GM19238 (cell line): ENCODE data around the gene BCAR1.
"Not testable (repeated sequence)": the region's sequence is repeated elsewhere in the genome, so short reads cannot be mapped to it uniquely, and the experiment has no call there.

Source experiments
- DNase-seq: peaks from one replicate; pipeline ENCODE4 v3.0.0; 2011; ENCODE audit warnings: low spot score; ENCODE audit not compliant: insufficient read length

The BCAR1 gene, protein sequence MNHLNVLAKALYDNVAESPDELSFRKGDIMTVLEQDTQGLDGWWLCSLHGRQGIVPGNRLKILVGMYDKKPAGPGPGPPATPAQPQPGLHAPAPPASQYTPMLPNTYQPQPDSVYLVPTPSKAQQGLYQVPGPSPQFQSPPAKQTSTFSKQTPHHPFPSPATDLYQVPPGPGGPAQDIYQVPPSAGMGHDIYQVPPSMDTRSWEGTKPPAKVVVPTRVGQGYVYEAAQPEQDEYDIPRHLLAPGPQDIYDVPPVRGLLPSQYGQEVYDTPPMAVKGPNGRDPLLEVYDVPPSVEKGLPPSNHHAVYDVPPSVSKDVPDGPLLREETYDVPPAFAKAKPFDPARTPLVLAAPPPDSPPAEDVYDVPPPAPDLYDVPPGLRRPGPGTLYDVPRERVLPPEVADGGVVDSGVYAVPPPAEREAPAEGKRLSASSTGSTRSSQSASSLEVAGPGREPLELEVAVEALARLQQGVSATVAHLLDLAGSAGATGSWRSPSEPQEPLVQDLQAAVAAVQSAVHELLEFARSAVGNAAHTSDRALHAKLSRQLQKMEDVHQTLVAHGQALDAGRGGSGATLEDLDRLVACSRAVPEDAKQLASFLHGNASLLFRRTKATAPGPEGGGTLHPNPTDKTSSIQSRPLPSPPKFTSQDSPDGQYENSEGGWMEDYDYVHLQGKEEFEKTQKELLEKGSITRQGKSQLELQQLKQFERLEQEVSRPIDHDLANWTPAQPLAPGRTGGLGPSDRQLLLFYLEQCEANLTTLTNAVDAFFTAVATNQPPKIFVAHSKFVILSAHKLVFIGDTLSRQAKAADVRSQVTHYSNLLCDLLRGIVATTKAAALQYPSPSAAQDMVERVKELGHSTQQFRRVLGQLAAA

DNA sequence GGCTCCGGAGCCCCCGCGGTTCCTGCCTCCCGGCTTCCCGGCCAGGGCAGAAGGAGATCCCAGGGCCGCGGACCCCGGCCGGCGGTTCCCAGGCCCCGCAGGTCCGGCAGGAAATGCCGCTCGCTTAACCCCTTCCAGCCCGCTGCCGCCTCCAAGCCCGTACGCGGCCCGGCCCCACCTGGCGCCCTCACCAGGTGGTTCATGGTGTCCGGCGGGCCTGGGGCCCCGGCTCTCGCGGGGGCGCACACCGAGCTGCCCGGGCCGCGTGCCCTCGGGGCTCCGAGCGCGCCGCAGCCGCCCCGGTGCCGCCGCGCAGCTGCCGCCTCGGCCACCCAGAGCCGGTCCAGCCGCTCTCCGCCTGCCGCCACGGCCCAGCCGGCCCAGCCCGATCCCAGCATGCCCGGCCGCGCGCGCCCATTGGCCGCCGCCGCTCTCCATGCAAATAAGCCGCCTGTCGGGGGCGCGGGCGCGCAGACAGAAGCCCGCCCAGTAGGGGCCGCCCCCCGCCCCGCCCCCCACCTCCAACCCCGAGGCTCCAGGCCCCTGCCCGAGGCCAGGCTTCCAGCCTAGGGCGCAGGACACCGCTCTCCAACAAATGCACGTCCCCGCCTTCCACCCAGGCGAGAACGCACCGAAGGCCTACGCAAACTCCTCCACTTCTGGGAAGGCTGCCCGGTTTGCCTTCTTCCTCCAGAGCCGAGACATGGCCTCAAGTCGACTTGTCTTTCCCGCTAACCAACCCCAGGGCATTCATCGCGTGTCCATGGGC lies at the start of gene BCAR1:
Gene BCAR1, minus strand, starts transcription at position 345 of the 769 bp plus-strand sequence. Its CDS starts 142 bp downstream, at position 203.
- peak; percentile 92 for DNase-seq

DNA sequence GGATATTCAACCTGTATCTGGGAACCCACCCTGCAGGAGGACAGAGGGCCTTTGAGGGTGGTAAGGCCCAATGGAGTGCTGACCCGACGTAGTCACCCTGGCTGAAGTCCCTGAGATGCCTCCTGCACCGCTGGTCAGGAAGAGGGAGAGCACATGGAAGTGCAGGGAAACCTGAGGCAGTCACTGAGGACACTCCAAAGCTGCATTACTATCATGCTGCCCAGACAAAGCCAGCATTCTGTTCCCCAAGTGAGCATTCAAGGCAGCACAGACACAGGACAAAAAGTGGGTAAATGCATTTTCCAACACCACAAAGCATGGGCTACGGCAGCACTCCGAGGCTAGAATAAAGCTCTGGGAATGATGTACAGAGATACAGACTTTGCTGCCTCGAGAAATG lies 46.8 kb upstream of the BCAR1 start:
- no peak for DNase-seq

DNA sequence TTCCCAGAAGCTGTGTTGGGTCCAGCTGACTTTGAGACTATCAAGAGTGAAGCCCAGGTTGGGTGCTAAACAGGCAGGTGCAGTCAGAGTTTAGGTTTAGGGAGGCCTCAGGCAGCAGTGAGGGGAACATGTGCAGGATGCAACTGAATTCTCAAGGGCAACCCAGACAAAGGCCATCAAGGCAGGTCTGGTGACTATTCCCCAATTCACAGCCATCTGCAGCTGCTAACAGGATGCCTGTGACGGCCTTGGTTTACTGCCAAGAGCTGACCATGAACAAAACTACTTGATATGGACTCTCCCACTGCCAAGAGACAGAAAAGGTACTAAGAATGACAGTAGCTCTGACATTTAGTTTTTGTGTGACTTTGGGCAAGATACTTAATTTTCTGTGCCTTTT lies 45.2 kb upstream of the BCAR1 start:
- no peak for DNase-seq

DNA sequence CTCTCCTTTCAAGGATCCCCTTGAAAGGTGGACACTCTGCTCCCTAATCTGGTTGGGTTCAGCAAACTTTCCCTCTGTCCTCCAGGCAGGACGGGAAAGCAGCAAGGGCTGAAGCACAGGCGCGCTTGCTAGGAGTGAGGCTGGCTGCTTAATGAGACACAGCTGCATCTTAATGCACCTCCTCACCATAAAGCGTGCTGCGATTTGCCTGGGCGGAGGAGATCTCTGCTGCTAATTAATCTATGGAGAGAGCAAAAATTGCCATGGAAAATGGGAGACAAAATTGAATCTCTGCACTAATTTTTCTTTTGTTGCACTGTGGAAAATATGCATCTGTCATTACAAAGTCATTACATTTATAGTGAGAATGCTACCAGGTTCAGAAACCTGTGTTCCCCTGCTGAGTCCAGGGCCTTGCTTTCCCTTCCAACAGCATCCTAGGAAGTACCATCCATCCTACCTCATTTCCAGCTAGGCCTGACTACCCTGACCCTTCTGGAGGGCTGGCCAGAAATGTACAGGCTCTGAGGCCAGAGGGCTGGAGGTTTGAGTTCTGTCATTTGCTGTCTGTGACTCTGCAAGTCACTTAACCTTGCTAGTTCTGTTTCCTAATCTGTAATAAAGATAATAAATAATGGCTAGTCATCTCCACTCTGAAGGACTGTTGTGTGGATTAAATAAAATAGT lies 43.5 kb upstream of the BCAR1 start:
- DNase-seq: no peak

DNA sequence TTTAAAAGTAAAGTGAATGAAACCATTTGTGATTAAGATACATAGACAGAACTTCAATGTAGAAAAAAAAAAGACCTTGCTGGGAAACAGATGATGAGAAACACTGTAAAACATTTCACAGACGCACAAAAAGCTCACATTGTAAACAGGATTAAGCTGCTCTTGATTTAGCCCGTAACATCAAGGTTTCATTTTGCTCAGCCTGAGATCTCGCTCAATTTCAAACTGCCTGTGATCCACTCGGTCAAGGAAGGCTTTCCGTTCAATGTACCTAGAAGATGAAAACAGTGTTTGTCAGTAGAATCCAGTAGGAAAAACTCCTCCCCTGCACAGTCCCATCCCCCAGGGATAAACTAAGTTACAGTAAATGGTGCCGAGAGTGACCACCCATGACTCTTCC lies 42.3 kb upstream of the BCAR1 start:
- no peak for DNase-seq

DNA sequence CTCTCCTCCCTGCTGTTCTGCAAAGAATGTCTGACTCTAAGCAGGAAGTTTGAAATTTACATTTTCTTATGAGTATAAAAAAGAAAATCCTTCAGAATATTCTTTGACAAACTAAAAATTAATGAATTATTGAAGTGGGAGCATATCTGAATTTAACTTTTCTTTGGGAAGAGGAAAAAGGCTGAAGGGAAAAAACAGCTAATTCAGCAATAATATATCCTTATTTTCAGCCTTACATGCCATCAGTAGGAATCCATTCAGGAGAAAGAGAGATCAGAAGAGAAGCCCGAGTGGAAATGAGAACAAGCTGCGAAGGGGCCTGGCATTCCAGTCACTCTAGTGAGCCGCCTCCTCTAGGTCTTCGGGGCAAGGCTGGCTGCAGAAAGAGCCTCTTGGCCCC lies 41.7 kb upstream of the BCAR1 start:
- no peak for DNase-seq

DNA sequence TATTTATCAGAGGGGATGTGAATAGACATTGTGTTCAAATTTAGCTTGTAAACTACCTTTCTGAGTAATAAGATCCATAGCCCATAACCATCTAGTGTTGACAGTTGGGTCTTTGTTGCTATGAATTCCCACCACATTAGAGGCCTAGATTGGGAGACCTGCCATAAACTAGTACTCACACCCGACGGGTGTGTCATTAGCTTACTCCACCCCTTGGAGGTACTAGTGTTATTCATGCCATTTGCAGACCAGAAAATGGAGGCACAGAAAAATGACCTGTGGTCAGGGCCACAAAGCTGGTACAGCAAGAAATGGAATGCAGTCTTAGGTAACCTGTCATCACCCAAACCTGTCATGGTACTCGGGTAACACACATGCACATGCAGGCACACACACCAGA lies 41.3 kb upstream of the BCAR1 start:
- no peak for DNase-seq

DNA sequence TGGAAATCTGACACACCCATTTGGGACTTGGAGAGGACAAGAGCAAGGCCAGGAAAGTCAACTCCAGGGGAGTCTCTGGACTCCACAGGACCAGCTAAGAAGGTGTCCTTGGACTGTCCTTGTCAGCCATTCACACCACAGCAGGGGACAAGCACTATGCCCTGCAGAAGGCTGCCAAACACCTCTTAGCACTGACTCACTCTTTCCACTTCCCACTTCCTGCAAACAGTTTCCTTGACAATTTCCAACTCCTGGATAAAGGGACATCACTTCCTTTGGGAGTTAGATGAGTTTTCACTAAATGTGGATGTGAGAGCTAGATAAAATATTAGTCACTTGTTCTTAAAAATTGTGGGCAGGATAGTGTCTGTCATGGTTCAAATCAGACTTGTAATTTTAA lies 37.8 kb upstream of the BCAR1 start:
- no peak for DNase-seq

DNA sequence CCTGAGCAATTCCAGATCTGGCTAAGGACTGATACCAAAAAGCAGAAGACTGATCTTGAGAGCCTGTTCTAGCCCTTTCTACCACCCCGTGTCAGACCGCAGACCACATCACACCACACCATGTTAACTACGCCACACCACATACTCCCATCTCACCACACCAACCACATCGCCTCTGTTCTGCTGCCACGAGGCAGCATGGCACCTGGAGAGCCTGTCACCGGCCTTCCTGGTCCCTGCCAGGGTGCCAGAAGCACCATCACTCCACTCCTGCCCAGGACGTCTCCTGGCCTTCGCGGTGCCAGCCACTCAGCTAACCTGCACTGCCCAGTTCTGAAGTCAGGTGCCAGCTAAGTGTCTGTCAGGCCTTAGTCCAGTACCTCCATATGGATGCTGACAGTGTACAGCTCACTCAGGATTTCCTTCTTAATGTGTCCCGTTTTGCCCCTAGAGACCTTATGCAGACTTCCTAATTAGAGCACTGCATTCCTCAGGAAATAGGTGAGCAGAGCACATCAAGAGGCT lies 37.2 kb upstream of the BCAR1 start:
- DNase-seq: no peak

DNA sequence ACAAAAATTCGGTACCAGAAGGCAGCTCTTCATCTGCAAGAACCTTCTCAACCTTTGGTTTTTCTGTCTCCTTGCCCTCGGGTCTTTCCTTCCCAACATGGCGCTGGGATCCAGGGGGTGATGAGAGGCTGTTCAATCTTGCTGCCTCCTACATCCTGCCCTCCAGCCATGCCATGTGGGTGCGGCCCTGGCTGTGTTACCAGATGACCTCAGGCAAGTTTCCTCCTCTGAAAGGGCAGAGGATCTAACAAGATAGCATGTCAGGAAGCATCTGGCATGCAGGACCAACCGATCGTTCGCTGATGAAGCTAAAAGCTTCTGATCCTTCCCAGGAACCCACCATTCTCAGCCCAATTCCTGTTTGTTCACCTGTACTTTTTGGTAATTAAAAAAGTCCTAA lies 36.8 kb upstream of the BCAR1 start:
- DNase-seq: no peak

DNA sequence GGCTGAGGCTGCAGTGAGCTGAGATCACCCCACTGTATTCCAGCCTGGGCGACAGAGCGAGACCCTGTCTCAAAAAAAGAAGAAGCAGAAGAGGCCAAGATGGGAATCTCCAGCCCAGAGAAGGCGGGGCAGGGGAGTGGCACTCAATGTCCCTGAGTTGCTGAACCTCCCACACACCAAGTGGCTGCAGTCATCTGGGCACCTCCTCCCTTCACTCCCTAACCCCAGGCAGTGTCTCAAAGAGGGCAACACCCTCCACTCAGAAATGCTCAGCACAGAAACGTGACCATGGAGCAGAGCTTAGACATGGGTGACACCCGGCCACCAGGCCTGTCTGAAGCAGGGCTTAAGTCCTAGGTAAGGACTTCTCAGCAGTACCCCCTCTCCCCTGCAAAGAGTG lies 36.3 kb upstream of the BCAR1 start:
- DNase-seq: no peak

DNA sequence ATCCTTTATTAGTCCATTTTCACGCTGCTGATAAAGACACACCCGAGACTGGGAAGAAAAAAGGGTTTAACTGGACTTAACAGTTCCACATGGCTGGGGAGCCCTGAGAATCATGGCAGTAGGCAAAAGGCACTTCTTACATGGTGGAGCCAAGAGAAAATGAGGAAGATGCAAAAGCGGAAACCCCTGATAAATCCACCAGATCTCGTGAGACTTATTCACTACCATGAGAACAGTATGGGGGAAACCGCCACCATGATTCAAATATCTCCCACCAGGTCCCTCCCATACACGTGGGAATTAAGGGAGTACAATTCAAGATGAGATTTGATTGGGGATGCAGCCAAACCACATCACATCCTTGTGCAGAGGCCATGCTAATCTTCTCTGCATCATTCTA lies 35.0 kb upstream of the BCAR1 start:
- no peak for DNase-seq

DNA sequence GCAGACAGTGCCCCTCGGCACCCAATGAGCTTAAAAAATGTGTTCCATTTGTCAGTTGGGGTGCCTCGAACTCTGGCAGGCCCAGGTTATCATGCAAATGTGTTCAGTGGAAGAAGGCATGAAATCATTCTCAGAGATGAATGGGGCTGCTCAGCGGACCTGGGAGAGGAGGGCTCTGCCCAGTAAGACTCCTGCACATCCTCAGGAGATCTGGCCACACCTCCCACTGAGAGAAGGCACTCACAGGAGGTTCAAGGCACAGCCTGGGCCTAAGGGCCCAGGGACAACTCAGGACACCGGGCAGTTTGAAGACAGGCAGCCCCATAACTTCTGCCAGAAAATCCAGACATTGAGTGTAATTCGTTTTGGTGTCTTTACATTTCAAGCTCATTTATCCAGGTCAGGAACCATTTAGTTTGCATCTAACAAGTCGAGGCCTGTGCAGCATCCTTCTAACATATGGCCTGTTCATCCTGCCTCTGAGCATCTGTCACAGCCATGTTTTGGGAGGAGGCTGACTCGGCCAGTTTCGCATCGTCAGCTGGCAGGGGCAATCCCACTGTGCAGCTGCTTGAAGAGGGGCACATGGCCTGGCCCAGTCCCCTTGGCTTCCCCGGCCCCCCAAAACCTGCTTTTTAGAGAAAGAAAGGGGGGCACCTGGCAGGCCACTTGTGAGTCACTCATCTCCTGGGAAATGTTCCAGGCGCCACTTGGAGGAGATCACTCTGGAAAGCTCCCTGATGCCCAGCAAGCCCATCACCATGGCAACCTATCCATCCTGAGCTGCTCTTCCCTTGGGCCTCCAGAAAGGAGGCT lies 31.2 kb upstream of the BCAR1 start:
- DNase-seq: no peak

DNA sequence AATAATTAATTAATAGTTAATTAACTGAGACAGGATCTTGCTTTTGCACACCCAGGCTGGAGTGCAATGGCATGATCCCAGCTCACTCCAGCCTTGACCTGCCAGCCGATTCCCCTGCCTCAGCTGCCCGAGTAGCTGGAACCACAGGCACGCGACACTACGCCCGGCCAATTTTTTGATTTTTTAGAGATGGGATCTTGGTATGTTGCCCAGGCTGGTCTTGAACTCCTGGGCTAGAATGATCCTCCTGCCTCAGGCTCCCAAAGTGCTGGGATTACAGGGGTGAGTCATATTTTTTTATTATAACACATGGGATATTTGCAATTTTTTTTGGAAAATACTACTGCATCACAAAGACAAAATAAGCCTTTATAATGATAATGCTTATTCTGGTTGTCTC lies 30.4 kb upstream of the BCAR1 start:
- no peak for DNase-seq

DNA sequence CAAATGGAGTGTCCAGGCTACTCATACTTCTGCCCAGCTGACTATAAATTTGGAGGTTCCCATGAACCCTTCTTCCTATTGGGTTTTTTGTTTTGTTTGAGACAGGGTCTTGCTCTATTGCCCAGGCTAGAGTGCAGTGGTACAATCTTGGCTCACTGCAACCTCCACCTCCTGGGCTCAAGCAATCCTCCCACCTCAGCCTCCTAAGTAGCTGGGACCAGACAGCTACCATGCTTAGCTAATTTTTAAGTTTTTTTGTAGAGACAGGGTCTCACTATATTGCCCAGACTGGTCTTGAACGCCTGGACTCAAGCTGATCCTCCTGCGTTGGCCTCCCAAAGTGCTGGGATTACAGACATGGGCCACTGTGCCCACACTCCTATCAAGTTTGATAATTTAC lies 29.6 kb upstream of the BCAR1 start:
- not testable (repeated sequence) for DNase-seq

DNA sequence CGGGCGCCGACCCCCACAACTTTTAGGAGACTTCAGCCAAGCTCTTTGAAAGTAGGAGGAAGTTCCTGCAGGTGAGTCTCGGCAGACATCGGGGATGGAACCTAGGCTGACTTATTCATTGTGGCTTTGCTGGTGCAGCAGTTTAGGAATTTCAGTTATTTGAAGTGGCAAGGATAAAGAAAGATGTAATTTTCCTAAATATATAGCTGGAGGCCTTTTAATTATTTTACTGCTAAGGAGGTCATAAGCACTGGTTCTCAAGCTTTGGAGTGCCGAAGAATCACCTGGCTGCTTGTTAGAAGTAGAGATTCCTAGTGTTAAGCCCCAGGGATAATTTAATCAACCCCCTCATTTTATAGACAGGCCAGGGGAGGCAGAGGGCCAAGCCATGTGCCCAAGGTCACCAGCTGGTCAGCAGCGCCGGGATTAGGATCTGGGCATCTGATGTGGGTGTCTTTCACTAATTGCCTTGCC lies 28.9 kb upstream of the BCAR1 start:
- no peak for DNase-seq

DNA sequence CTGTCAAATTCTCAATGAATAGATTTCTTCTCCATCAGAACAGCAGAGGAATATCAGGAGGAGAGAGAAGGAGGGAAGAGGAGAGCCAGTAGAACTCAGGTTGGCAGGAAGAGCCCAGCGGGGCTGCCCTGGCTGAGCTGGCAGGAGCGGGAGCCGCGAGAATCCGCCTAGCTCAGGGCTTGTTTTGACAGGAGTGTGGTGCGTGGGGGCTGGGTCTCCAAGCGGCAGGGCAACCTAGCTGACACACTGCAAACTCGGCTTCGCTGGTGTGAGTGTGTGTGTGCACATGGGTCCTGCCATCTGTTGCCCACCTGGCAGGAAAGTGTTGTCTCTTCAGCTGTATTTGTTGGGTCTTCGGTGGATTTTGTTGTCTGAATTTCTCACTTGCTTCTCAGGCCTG lies 27.9 kb upstream of the BCAR1 start:
- no peak for DNase-seq

DNA sequence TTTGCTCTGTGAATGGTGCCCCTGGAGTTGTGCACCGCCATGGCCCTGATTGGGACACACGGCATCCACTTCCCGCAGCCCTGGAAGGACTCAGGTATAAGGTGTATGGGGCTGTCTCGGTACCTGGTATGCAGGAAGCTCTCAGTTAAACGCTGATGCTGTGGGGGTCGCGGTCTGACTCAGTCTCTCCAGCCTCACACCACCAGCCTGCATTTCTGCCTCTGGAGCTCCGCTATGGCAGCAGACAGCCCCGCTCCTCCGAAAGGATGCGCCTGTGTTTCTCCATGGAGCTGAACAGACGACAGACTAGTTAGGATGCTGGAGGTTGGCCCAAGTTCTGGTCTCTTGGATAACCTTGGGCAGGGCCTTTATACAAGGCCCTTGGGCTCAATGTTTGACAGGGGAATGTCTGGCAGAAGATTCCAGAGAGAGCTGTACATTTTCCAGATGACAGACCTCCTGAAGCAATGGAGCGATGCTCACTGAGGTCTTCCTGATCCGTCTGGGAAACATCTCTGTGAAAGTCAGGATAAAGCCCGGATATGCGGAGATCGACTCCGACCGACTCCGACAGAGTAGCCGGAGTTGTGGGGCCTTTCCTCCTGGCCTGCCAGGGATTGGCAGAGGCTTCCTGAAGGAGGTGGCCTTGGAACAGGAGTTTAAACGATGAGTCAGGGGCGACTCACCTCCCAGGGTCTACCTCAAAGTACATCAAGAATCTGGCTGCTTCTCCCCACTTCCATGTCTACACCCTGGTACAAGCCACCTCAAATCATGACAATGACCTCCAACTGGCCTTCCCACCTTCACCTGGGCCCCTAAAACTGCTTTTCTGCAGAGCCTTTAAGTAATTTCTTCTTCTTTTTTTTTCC lies 21.9 kb upstream of the BCAR1 start:
- no peak for DNase-seq

DNA sequence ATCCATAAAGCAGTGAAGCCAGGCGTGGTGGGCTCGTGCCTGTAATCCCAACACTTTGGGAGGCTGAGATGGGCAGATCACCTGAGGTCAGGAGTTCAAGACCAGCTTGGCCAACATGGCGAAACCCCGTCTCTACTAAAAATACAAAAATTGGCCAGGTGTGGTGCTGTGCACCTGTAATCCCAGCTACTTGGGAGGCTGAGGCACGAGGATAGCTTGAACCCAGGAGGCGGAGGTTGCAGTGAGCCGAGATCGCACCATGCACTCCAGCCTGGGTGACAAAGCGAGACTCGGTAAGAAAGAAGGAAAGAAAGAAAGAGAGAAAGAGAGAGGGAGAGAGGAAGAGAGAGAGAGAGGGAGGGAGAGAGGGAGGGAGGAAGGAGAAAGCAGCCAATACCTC lies 21.2 kb upstream of the BCAR1 start:
- DNase-seq: not testable (repeated sequence)
